Fibroblast of lung (primary cell): ENCODE results near the gene FOXP2. TPM values are rescaled to one million over a fixed set of nuclear protein-coding genes. Genes with fewer than 3 reads are reported as not detected.

ENCODE experiments used
- DNase-seq, 2 donors: peaks; one replicate each; pipeline versions ENCODE4 v3.0.0 to v3.0.0-alpha.2; 2010; ENCODE audit warnings: low read depth in 2 of 2
- H2AFZ ChIP-seq: 2 replicates; pipeline ENCODE4 v1.5.1; 2012; ENCODE audit warnings: low read length, control low read depth, inconsistent platforms
- H3K27ac ChIP-seq: 2 replicates; pipeline ENCODE4 v1.5.1; 2011; ENCODE audit warnings: low read length, control low read depth; ENCODE audit not compliant: insufficient read depth
- H3K27me3 ChIP-seq: 2 replicates; pipeline ENCODE4 v1.5.1; 2011; ENCODE audit warnings: mild to moderate bottlenecking, low read length; ENCODE audit not compliant: control insufficient read depth, insufficient read depth
- H3K36me3 ChIP-seq: 2 replicates; pipeline ENCODE4 v1.5.1; 2011; ENCODE audit warnings: low read length; ENCODE audit not compliant: control insufficient read depth, insufficient read depth
- H3K4me1 ChIP-seq: 2 replicates; pipeline ENCODE4 v1.5.1; 2011; ENCODE audit warnings: low read length; ENCODE audit not compliant: control insufficient read depth, insufficient read depth; ENCODE audit errors: extremely low read depth
- H3K4me2 ChIP-seq: 2 replicates; pipeline ENCODE4 v1.5.1; 2011; ENCODE audit warnings: low read length, control low read depth; ENCODE audit not compliant: insufficient read depth; ENCODE audit errors: extremely low read depth
- H3K4me3 ChIP-seq, 4 experiments: fragments of 200-600 bp in 1 of 4; sonication (generic) in 1 of 4; replicated peaks in 1 of 4; 2 replicates each; pipeline ENCODE4 v1.5.1; 2011 to 2016; ENCODE audit warnings: low read length in 4 of 4, low read depth in 3 of 4, mild to moderate bottlenecking in 3 of 4, control low read depth in 2 of 4, inconsistent platforms in 1 of 4, mixed read lengths in 1 of 4; ENCODE audit not compliant: insufficient read depth in 1 of 4; ENCODE audit errors: control extremely low read depth in 1 of 4
- H3K79me2 ChIP-seq: 2 replicates; pipeline ENCODE4 v1.5.1; 2012; ENCODE audit warnings: mild to moderate bottlenecking, low read length, inconsistent platforms; ENCODE audit not compliant: control insufficient read depth, insufficient read depth
- H3K9ac ChIP-seq: 2 replicates; pipeline ENCODE4 v1.5.1; 2011; ENCODE audit warnings: mild to moderate bottlenecking, low read length, control low read depth; ENCODE audit not compliant: insufficient read depth
- H3K9me3 ChIP-seq: 2 replicates; pipeline ENCODE4 v1.5.1; 2012; ENCODE audit warnings: low read depth, low read length; ENCODE audit not compliant: control insufficient read depth, insufficient read depth
- H4K20me1 ChIP-seq: 2 replicates; pipeline ENCODE4 v1.5.1; 2011; ENCODE audit warnings: low read length; ENCODE audit not compliant: control insufficient read depth, insufficient read depth; ENCODE audit errors: extremely low read depth
- EZH2 ChIP-seq: IDR thresholded peaks from 2 replicates; pipeline ENCODE4 v1.5.1; 2012; ENCODE audit warnings: low read length, control low read depth, mild to moderate bottlenecking; ENCODE audit errors: missing control alignments
- polyA plus RNA-seq, 2 donors: library from polyadenylated mRNA; depleted of rRNA in 1 of 2; stranded (reverse) in 1 of 2; unstranded in 1 of 2; fragments of >200 nt; gene quantifications; 2 replicates each; pipeline ENCODE4 v1.2.1, GENCODE V29; 2011 to 2012; ENCODE audit warnings: missing spikeins in 1 of 2
- total RNA-seq: library from RNA; depleted of rRNA; stranded (reverse); fragments of >200 nt; gene quantifications from 2 replicates; pipeline ENCODE4 v1.2.1, GENCODE V29; 2014
- TF ChIP-seq, protein P1 (sequence below), 2 donors: IDR thresholded peaks in 1 of 2; conservative IDR thresholded peaks in 1 of 2; 1 replicate in 1 of 2; 2 replicates in 1 of 2; pipeline ENCODE4 v1.5.1; 2011 to 2012; ENCODE audit warnings: low read length in 2 of 2, control low read depth in 1 of 2, inconsistent platforms in 1 of 2, low read depth in 1 of 2, mild to moderate bottlenecking in 1 of 2

The FOXP2 gene
- total and polyA plus RNA-seq, 2 donors (not counting 1 experiment from before 2014, with no cell fraction given) = 2.8 to 8.4 TPM

DNA sequence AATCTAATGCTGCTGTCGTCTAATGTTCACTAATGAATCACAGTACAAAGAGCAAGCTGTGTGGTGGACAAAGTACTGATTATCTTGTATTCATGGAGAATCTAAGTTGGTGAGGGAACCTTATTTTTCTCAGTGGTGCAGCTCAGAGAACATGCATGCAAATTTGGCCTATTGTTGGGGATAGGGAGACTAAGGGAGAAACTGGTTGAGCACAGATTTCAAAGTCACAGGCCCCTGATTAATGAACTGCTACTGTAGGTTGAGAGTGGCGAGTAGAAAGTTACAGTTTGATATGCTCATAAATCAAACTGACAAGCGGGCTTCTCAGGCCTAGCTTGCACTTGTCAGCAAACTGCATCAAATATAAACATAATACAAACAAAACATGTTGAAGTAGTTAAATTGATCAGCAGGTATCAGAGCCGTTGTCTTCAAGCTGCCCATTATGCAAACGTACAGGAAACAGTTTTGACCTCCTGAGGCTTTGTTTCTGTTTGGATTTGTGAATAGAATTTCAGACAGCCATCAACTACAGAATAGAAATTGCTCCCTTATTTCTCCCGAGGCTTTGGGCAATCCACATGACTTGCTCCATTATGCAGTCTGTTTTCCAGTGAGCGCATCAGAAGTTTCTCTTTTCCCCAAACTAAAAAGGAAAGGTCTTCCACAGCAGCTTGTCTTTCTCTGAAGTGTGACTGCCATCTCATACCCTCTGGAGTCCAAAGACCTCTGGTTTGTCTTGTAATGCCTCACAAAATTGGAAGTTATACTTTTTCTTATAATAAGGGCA is 215.8 kb downstream of the FOXP2 start:
- Histone ChIP-seq H3K79me2 (no peaks in the 10 kb centered on the region), H3K4me2 (no peak overlapping the region), H3K4me3 (no peak overlapping the region), H3K9me3 (no peaks in the 10 kb centered on the region), H3K4me1 (no peaks in the 10 kb centered on the region), H3K27me3 (no peaks in the 10 kb centered on the region), H4K20me1 (no peaks in the 10 kb centered on the region), H3K27ac (no peak overlapping the region), H2AFZ (no peak overlapping the region), H3K9ac (no peak overlapping the region), H3K36me3 (no peaks in the 10 kb centered on the region)
- no peak for DNase-seq
- TF ChIP-seq EZH2 = no peak
- TF ChIP-seq, protein P1, sequence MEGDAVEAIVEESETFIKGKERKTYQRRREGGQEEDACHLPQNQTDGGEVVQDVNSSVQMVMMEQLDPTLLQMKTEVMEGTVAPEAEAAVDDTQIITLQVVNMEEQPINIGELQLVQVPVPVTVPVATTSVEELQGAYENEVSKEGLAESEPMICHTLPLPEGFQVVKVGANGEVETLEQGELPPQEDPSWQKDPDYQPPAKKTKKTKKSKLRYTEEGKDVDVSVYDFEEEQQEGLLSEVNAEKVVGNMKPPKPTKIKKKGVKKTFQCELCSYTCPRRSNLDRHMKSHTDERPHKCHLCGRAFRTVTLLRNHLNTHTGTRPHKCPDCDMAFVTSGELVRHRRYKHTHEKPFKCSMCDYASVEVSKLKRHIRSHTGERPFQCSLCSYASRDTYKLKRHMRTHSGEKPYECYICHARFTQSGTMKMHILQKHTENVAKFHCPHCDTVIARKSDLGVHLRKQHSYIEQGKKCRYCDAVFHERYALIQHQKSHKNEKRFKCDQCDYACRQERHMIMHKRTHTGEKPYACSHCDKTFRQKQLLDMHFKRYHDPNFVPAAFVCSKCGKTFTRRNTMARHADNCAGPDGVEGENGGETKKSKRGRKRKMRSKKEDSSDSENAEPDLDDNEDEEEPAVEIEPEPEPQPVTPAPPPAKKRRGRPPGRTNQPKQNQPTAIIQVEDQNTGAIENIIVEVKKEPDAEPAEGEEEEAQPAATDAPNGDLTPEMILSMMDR (conservative IDR thresholded peaks at IDR 0.05 in 1 of 2, IDR thresholded peaks at IDR 0.05 in 1 of 2; ENCODE audit: low read depth in 1 of 2, low read length in 2 of 2) = no peak

- Histone ChIP-seq H3K9ac (no peak overlapping the region), H3K27ac (no peak overlapping the region)
Observed at GRCh38 chr7:114631249-114631822, 216.7 kb downstream of the FOXP2 start.

GRCh38 chr7:114639451-114639850 is 224.8 kb downstream of the FOXP2 start:
- DNase-seq = no peak
- Histone ChIP-seq H3K27me3 (no peaks in the 10 kb centered on the region), H3K4me1 (no peaks in the 10 kb centered on the region), H3K9ac (no peak overlapping the region), H3K79me2 (no peaks in the 10 kb centered on the region), H2AFZ (no peak overlapping the region), H4K20me1 (no peaks in the 10 kb centered on the region), H3K4me2 (no peak overlapping the region), H3K9me3 (no peaks in the 10 kb centered on the region), H3K36me3 (no peaks in the 10 kb centered on the region), H3K4me3 (no peak overlapping the region), H3K27ac (no peak overlapping the region)
- no peak for TF ChIP-seq EZH2
- TF ChIP-seq, protein P1 (conservative IDR thresholded peaks at IDR 0.05 in 1 of 2, IDR thresholded peaks at IDR 0.05 in 1 of 2; ENCODE audit: low read depth in 1 of 2, low read length in 2 of 2) = no peak

More at GRCh38 chr7:114631249-114631822, 216.7 kb downstream of the FOXP2 start:
- no peaks in the 10 kb centered on the region for H3K27me3 ChIP-seq
- H3K36me3 ChIP-seq = no peaks in the 10 kb centered on the region
- H3K9me3 ChIP-seq = no peaks in the 10 kb centered on the region
- no peak overlapping the region for H3K4me3 ChIP-seq
- no peak for DNase-seq
- H4K20me1 ChIP-seq = no peaks in the 10 kb centered on the region
- TF ChIP-seq, protein P1 (conservative IDR thresholded peaks at IDR 0.05 in 1 of 2, IDR thresholded peaks at IDR 0.05 in 1 of 2; ENCODE audit: low read depth in 1 of 2, low read length in 2 of 2) = no peak
- no peak for TF ChIP-seq EZH2
- no peaks in the 10 kb centered on the region for H3K79me2 ChIP-seq
- no peak overlapping the region for H3K4me2 ChIP-seq
- no peaks in the 10 kb centered on the region for H3K4me1 ChIP-seq
- no peak overlapping the region for H2AFZ ChIP-seq
